GM23248 (cell line): Measurements from ENCODE around the gene ARCN1. TPM values are rescaled to one million over a fixed set of nuclear protein-coding genes. Genes with fewer than 3 reads are reported as not detected.

Experiments
- DNase-seq: peaks from one replicate; pipeline ENCODE4 v3.0.0-alpha.2; 2015
- H2AFZ ChIP-seq: fragments of 200-600 bp; sonication (generic); 2 replicates; pipeline ENCODE4 v1.6.1; 2016; ENCODE audit warnings: antibody characterized with exemption
- H3F3A ChIP-seq: fragments of 200-600 bp; sonication (generic); 2 replicates; pipeline ENCODE4 v1.6.1; 2016; ENCODE audit warnings: mild to moderate bottlenecking, antibody characterized with exemption, mixed run types; ENCODE audit not compliant: insufficient read depth
- H3K27ac ChIP-seq: fragments of 200-600 bp; sonication (generic); 2 replicates; pipeline ENCODE4 v1.5.1; 2016; ENCODE audit warnings: mild to moderate bottlenecking
- H3K27me3 ChIP-seq: fragments of 200-600 bp; sonication (generic); replicated peaks from 2 replicates; pipeline ENCODE4 v1.6.1; 2016; ENCODE audit warnings: mild to moderate bottlenecking; ENCODE audit not compliant: insufficient read depth
- H3K36me3 ChIP-seq: fragments of 200-600 bp; sonication (generic); 2 replicates; pipeline ENCODE4 v1.6.1; 2016; ENCODE audit warnings: low read depth, mild to moderate bottlenecking
- H3K4me1 ChIP-seq: fragments of 200-600 bp; sonication (generic); 2 replicates; pipeline ENCODE4 v1.6.1; 2016; ENCODE audit warnings: mild to moderate bottlenecking; ENCODE audit not compliant: insufficient read depth
- H3K4me2 ChIP-seq: fragments of 200-600 bp; sonication (generic); one replicate; pipeline ENCODE4 v1.6.1; 2016; ENCODE audit warnings: mild to moderate bottlenecking; ENCODE audit not compliant: unreplicated experiment
- H3K4me3 ChIP-seq: fragments of 200-600 bp; sonication (generic); 2 replicates; pipeline ENCODE4 v1.5.1; 2016; ENCODE audit warnings: mild to moderate bottlenecking
- H3K79me2 ChIP-seq: fragments of 200-600 bp; sonication (generic); 2 replicates; pipeline ENCODE4 v1.6.1; 2016; ENCODE audit warnings: mild to moderate bottlenecking; ENCODE audit not compliant: insufficient read depth
- H3K9ac ChIP-seq: fragments of 200-600 bp; sonication (generic); 2 replicates; pipeline ENCODE4 v1.6.1; 2016; ENCODE audit warnings: mild to moderate bottlenecking
- H3K9me2 ChIP-seq: fragments of 200-600 bp; sonication (generic); 2 replicates; pipeline ENCODE4 v1.6.1; 2016; ENCODE audit warnings: mixed run types, mild to moderate bottlenecking, moderate library complexity; ENCODE audit not compliant: insufficient read depth
- H3K9me3 ChIP-seq: fragments of 200-600 bp; sonication (generic); one replicate; pipeline ENCODE4 v1.6.1; 2017; ENCODE audit warnings: low read depth
- H4K20me1 ChIP-seq: fragments of 200-600 bp; sonication (generic); 2 replicates; pipeline ENCODE4 v1.6.0; 2016; ENCODE audit not compliant: insufficient read depth
- EZH2 ChIP-seq: fragments of 200-600 bp; sonication (generic); IDR thresholded peaks from 2 replicates; pipeline ENCODE4 v1.6.1; 2018; ENCODE audit warnings: antibody characterized with exemption, mild to moderate bottlenecking; ENCODE audit not compliant: insufficient read depth, poor library complexity, severe bottlenecking
- EZH2phosphoT487 ChIP-seq: fragments of 200-600 bp; sonication (generic); IDR thresholded peaks from 2 replicates; pipeline ENCODE4 v1.6.1; 2018; ENCODE audit warnings: antibody characterized with exemption, moderate library complexity, mild to moderate bottlenecking, low read depth; ENCODE audit not compliant: insufficient read depth
- WGBS, 2 experiments: methylation state at CpG; one replicate each; pipeline ENCODE4 v1.1.6; 2015 to 2017; ENCODE audit warnings: low lambda C conversion rate in 2 of 2, low coverage in 1 of 2; ENCODE audit errors: missing lambda C conversion rate in 2 of 2; 5-methylcytosine and 5-hydroxymethylcytosine counted together
- in situ Hi-C: fragments of 300-500 bp; cut with MboI; formaldehyde crosslinking; loops from 2 replicates; pipeline ENCODE4 v1.15.0; 2020
- polyA plus RNA-seq: library from polyadenylated mRNA; unstranded; fragments of >200 nt; fragmentation: Nextera tagmentation; extraction: Ambion mirVana; gene quantifications from 2 replicates; pipeline ENCODE4 v1.2.1, GENCODE V29; 2016
- total RNA-seq: library from RNA; depleted of rRNA; stranded (reverse); fragments of >200 nt; shearing (Covaris generic); gene quantifications from 2 replicates; pipeline ENCODE4 v1.2.3, GENCODE V29; 2014

Gene ARCN1
- total and polyA plus RNA-seq, 2 experiments from 2014 or later, result 187 to 190 TPM

- Histone ChIP-seq H3K9me3 (no peaks in the 10 kb centered on the region), H3K4me2 (no peak overlapping the region), H3F3A (peaks cover 62% of the 10 kb centered on the region), H3K4me1 (peaks cover 46% of the 10 kb centered on the region), H3K27ac (no peak overlapping the region), H3K36me3 (peaks cover 16% of the 10 kb centered on the region), H3K27me3 (no peaks in the 10 kb centered on the region), H3K9ac (no peak overlapping the region), H3K9me2 (no peaks in the 10 kb centered on the region), H3K4me3 (no peak overlapping the region), H4K20me1 (no peaks in the 10 kb centered on the region), H2AFZ (no peak overlapping the region), H3K79me2 (peaks cover 65% of the 10 kb centered on the region)
- TF ChIP-seq EZH2 (no peak), EZH2phosphoT487 (no peak)
- in situ Hi-C loops, result no loop called here
- WGBS, 2 experiments, result 94 to 95% methylated on average over 7 of the region's 7 CpGs
- DNase-seq, result no peak
Measured at GRCh38 chr11:118614511-118614910, 42.3 kb downstream of the ARCN1 start.

- Histone ChIP-seq H4K20me1 (no peaks in the 10 kb centered on the region), H3K79me2 (peaks cover 59% of the 10 kb centered on the region), H3K4me1 (peaks cover 55% of the 10 kb centered on the region), H3K4me2 (no peak overlapping the region), H3K9ac (no peak overlapping the region), H3F3A (peaks cover 71% of the 10 kb centered on the region), H3K36me3 (peaks cover 16% of the 10 kb centered on the region), H3K9me3 (no peaks in the 10 kb centered on the region), H3K27me3 (no peaks in the 10 kb centered on the region), H3K4me3 (no peak overlapping the region), H3K27ac (peak overlapping the region; percentile 99), H3K9me2 (no peaks in the 10 kb centered on the region), H2AFZ (no peak overlapping the region)
- 98 to 100% methylated on average over 6 of the region's 6 CpGs for WGBS, 2 experiments
- TF ChIP-seq EZH2phosphoT487, result no peak
- TF ChIP-seq EZH2, result no peak
- DNase-seq, result no peak
- in situ Hi-C loops, result no loop called here
Measured at GRCh38 chr11:118615282-118615975, 43.2 kb downstream of the ARCN1 start.

GRCh38 chr11:118615976-118616371 is 43.8 kb downstream of the ARCN1 start:
- no peak for DNase-seq
- H4K20me1 ChIP-seq, result no peaks in the 10 kb centered on the region
- H3K9me2 ChIP-seq, result no peaks in the 10 kb centered on the region
- 65 to 68% methylated on average over 5 of the region's 5 CpGs for WGBS, 2 experiments
- no peak overlapping the region for H3K4me3 ChIP-seq
- 0 out of 2 replicates have a peak overlapping the region, but pooled peaks have one; percentile 4 for H3K9ac ChIP-seq
- no peaks in the 10 kb centered on the region for H3K9me3 ChIP-seq
- in situ Hi-C loops, result no loop called here
- peaks cover 16% of the 10 kb centered on the region for H3K36me3 ChIP-seq
- no peak overlapping the region for H3K4me2 ChIP-seq
- H3F3A ChIP-seq, result peaks cover 77% of the 10 kb centered on the region
- peaks cover 61% of the 10 kb centered on the region for H3K4me1 ChIP-seq
- H3K27me3 ChIP-seq, result no peaks in the 10 kb centered on the region
- peak overlapping the region; percentile 99 for H3K27ac ChIP-seq
- peaks cover 61% of the 10 kb centered on the region for H3K79me2 ChIP-seq
- no peak overlapping the region for H2AFZ ChIP-seq
- TF ChIP-seq EZH2, result no peak
- no peak for TF ChIP-seq EZH2phosphoT487

- Histone ChIP-seq H3K79me2 (peaks cover 58% of the 10 kb centered on the region), H3K4me2 (peak overlapping the region; percentile 86), H4K20me1 (no peaks in the 10 kb centered on the region), H3K9me3 (no peaks in the 10 kb centered on the region), H3K9me2 (no peaks in the 10 kb centered on the region), H3K9ac (peak overlapping the region; percentile 86), H3K4me3 (peak overlapping the region; percentile 47), H3K4me1 (peaks cover 58% of the 10 kb centered on the region), H3K36me3 (peaks cover 16% of the 10 kb centered on the region), H3K27ac (peak overlapping the region; percentile 99), H3F3A (peaks cover 69% of the 10 kb centered on the region), H2AFZ (no peak overlapping the region), H3K27me3 (no peaks in the 10 kb centered on the region)
- no peak for TF ChIP-seq EZH2phosphoT487
- no peak for TF ChIP-seq EZH2
- in situ Hi-C loops, result no loop called here
- DNase-seq, result peak; percentile 87
- 3 to 4% methylated on average over 11 of the region's 11 CpGs for WGBS, 2 experiments
Measured at GRCh38 chr11:118618115-118618990, 46.1 kb downstream of the ARCN1 start.
